Liver (tissue), 9 donors: ENCODE measurements around the gene FAM219A. TPM values are rescaled to one million over a fixed set of nuclear protein-coding genes. Genes with fewer than 3 reads are reported as not detected.
A peak's percentile ranks its signal among the peaks of the same experiment; 100 is the strongest.

Source experiments
- DNase-seq: peaks from one replicate; pipeline ENCODE4 v3.0.0-alpha.2; 2017; ENCODE audit warnings: low spot score
- H3K27ac ChIP-seq, 2 donors: one replicate each; pipeline ENCODE4 v1.7.0; 2013; ENCODE audit warnings: inconsistent platforms in 2 of 2, low read length in 2 of 2, control low read depth in 1 of 2, low read depth in 1 of 2, mild to moderate bottlenecking in 1 of 2
- H3K27me3 ChIP-seq, 4 donors: one replicate each; pipeline versions ENCODE4 v1.6.1 to v1.7.0; 2013; ENCODE audit warnings: low read length in 3 of 4, inconsistent platforms in 1 of 4, mild to moderate bottlenecking in 1 of 4, moderate library complexity in 1 of 4; ENCODE audit not compliant: control insufficient read depth in 4 of 4, insufficient read depth in 4 of 4
- H3K36me3 ChIP-seq, 4 donors: one replicate each; pipeline versions ENCODE4 v1.6.1 to v1.7.0; 2013; ENCODE audit warnings: low read length in 3 of 4, mild to moderate bottlenecking in 3 of 4, low read depth in 1 of 4, moderate library complexity in 1 of 4; ENCODE audit not compliant: control insufficient read depth in 4 of 4, insufficient read depth in 3 of 4
- H3K4me1 ChIP-seq, 4 donors: one replicate each; pipeline versions ENCODE4 v1.6.1 to v1.7.0; 2013; ENCODE audit warnings: low read length in 3 of 4, mild to moderate bottlenecking in 3 of 4, moderate library complexity in 1 of 4; ENCODE audit not compliant: control insufficient read depth in 4 of 4, insufficient read depth in 4 of 4
- H3K4me3 ChIP-seq, 3 donors: one replicate each; pipeline versions ENCODE4 v1.6.1 to v1.7.0; 2013; ENCODE audit warnings: low read length in 3 of 3, control low read depth in 1 of 3, low read depth in 1 of 3, mild to moderate bottlenecking in 1 of 3
- H3K9ac ChIP-seq, 2 donors: one replicate each; pipeline ENCODE4 v1.7.0; 2013; ENCODE audit warnings: low read length in 2 of 2, mild to moderate bottlenecking in 2 of 2, moderate library complexity in 2 of 2, control low read depth in 1 of 2, low read depth in 1 of 2
- H3K9me3 ChIP-seq, 4 donors: one replicate each; pipeline versions ENCODE4 v1.6.1 to v1.7.0; 2013; ENCODE audit warnings: low read length in 3 of 4; ENCODE audit not compliant: control insufficient read depth in 4 of 4
- GABPA ChIP-seq, 2 donors: IDR thresholded peaks in 1 of 2; conservative IDR thresholded peaks in 1 of 2; 2 replicates each; pipeline ENCODE4 v1.6.1; 2016; ENCODE audit warnings: antibody characterized with exemption in 2 of 2, mild to moderate bottlenecking in 1 of 2, moderate library complexity in 1 of 2
- HNF4A ChIP-seq, 2 donors: conservative IDR thresholded peaks; 2 replicates each; pipeline ENCODE4 v1.6.1; 2016; ENCODE audit warnings: antibody characterized with exemption in 2 of 2, mild to moderate bottlenecking in 2 of 2
- MAX ChIP-seq: IDR thresholded peaks from 2 replicates; pipeline ENCODE4 v1.6.1; 2016; ENCODE audit warnings: antibody characterized with exemption
- NR2F2 ChIP-seq: IDR thresholded peaks from 2 replicates; pipeline ENCODE4 v1.6.1; 2016; ENCODE audit warnings: antibody characterized with exemption
- RAD21 ChIP-seq, 2 donors: IDR thresholded peaks; 2 replicates each; pipeline ENCODE4 v1.6.1; 2016; ENCODE audit warnings: antibody characterized with exemption in 2 of 2, mild to moderate bottlenecking in 2 of 2
- REST ChIP-seq: IDR thresholded peaks from 2 replicates; pipeline ENCODE4 v1.6.1; 2016; ENCODE audit warnings: antibody characterized with exemption, mild to moderate bottlenecking
- RXRA ChIP-seq, 2 donors: IDR thresholded peaks; 2 replicates each; pipeline ENCODE4 v1.6.1; 2017 to 2018; ENCODE audit warnings: antibody characterized with exemption in 2 of 2, mild to moderate bottlenecking in 1 of 2
- SP1 ChIP-seq: IDR thresholded peaks from 2 replicates; pipeline ENCODE4 v1.6.1; 2018; ENCODE audit warnings: antibody characterized with exemption, mild to moderate bottlenecking
- YY1 ChIP-seq: IDR thresholded peaks from 2 replicates; pipeline ENCODE4 v1.6.1; 2016; ENCODE audit warnings: antibody characterized with exemption, mild to moderate bottlenecking
- ZBTB33 ChIP-seq: IDR thresholded peaks from 2 replicates; pipeline ENCODE4 v1.6.1; 2016; ENCODE audit warnings: antibody characterized with exemption
- WGBS: extraction: QIAGEN DNeasy Blood & Tissue Kit; methylation state at CpG from one replicate; pipeline ENCODE4 v1.1.7; 2013; 5-methylcytosine and 5-hydroxymethylcytosine counted together
- polyA plus RNA-seq, 2 donors: library from polyadenylated mRNA; stranded (reverse) in 1 of 2; unstranded in 1 of 2; fragments of 200-250 nt in 1 of 2; fragments of >200 nt in 1 of 2; fragmentation: Nextera tagmentation in 1 of 2; extraction: Ambion mirVana in 1 of 2; gene quantifications; one replicate each; pipeline versions ENCODE4 v1.2.1 to v1.2.3, GENCODE V29; 2013 to 2015
- total RNA-seq, 2 donors: library from RNA; depleted of rRNA; stranded (reverse); fragments of >200 nt; gene quantifications; one replicate each; pipeline ENCODE4 v1.2.3, GENCODE V29; 2014
- donor health status: healthy.
- donor health status: healthy.
- donor health status: healthy.
- donor health status: healthy.
- donor health status: healthy.

The FAM219A gene
- total and polyA plus RNA-seq, 4 donors, result 1.6 to 3.6 (median 2.4) TPM

GRCh38 chr9:34382054-34382453, 76.3 kb downstream of the FAM219A start (continued):
- no peak for TF ChIP-seq GABPA (IDR thresholded peaks at IDR 0.05 in 1 of 2, conservative IDR thresholded peaks at IDR 0.05 in 1 of 2)

GRCh38 chr9:34381323-34381722, 77.0 kb downstream of the FAM219A start:
- TF ChIP-seq NR2F2, result no peak
- TF ChIP-seq SP1, result no peak
- TF ChIP-seq YY1, result no peak
- no peak for TF ChIP-seq MAX
- TF ChIP-seq RAD21 (IDR thresholded peaks at IDR 0.05), result no peak
- H3K4me1 ChIP-seq, result peaks cover 4 to 37% (median 25%) of the 10 kb centered on the region in 4 donors
- H3K27ac ChIP-seq, result no peak overlapping the region
- WGBS, result 61% methylated on average over 17 of the region's 17 CpGs
- DNase-seq, result no peak
- H3K27me3 ChIP-seq, result no peaks in the 10 kb centered on the region
- H3K4me3 ChIP-seq, result peak overlapping the region in 1 of 3 donors; percentile 50
- H3K9ac ChIP-seq, result peak overlapping the region in 1 of 2 donors; percentile 19
- H3K36me3 ChIP-seq, result no peaks in the 10 kb centered on the region
- H3K9me3 ChIP-seq, result no peaks in the 10 kb centered on the region

GRCh38 chr9:34380511-34381315, 77.7 kb downstream of the FAM219A start:
- Histone ChIP-seq H3K4me1 (peaks cover 4 to 43% (median 29%) of the 10 kb centered on the region in 4 donors), H3K27me3 (no peaks in the 10 kb centered on the region), H3K27ac (no peak overlapping the region), H3K9ac (peak overlapping the region in 1 of 2 donors; percentile 19), H3K4me3 (peak overlapping the region; percentile 38 to 67 (median 50)), H3K36me3 (no peaks in the 10 kb centered on the region), H3K9me3 (no peaks in the 10 kb centered on the region)
- TF ChIP-seq HNF4A (conservative IDR thresholded peaks at IDR 0.05) (peak in 1 of 2 donors; percentile 42), REST (no peak), RXRA (IDR thresholded peaks at IDR 0.05) (peak; percentile 8 to 10), SP1 (peak; percentile 42), YY1 (peak; percentile 45), ZBTB33 (no peak)
- DNase-seq, result peak; percentile 91
- WGBS, result 7% methylated on average over 59 of the region's 59 CpGs
